SK-N-MC (cell line): ENCODE data around the gene LRBA.

Experiments
- DNase-seq: peaks from one replicate; pipeline ENCODE4 v3.0.0-alpha.2; 2011; ENCODE audit warnings: low read depth, low spot score
- H3K27ac ChIP-seq: fragments of 200-600 bp; sonication (generic); 2 replicates; pipeline ENCODE4 v1.5.1; 2016; ENCODE audit warnings: mixed run types
- H3K36me3 ChIP-seq: fragments of 200-600 bp; sonication (generic); 2 replicates; pipeline ENCODE4 v1.6.1; 2017; ENCODE audit warnings: antibody characterized with exemption, low read length, mixed read lengths; ENCODE audit not compliant: insufficient read depth
- H3K4me3 ChIP-seq: fragments of 200-600 bp; sonication (generic); 2 replicates; pipeline ENCODE4 v1.5.1; 2016
- H3K9ac ChIP-seq: fragments of 200-600 bp; sonication (generic); 2 replicates; pipeline ENCODE4 v1.8.0; 2017; ENCODE audit warnings: mixed run types, mixed read lengths; ENCODE audit not compliant: insufficient read length
- H3K9me3 ChIP-seq: fragments of 200-600 bp; sonication (generic); 2 replicates; pipeline ENCODE4 v1.6.1; 2017; ENCODE audit warnings: low read depth, mild to moderate bottlenecking, antibody characterized with exemption, low read length, moderate library complexity, mixed read lengths
- EZH2 ChIP-seq: fragments of 200-600 bp; sonication (generic); IDR thresholded peaks from one replicate; pipeline ENCODE4 v1.6.1; 2017; ENCODE audit warnings: antibody characterized with exemption
- FOXP2 ChIP-seq: optimal IDR thresholded peaks from 2 replicates; pipeline ENCODE3; 2011; ENCODE audit warnings: mild to moderate bottlenecking, moderate library complexity; ENCODE audit not compliant: insufficient read depth; ENCODE audit errors: extremely low read length, control extremely low read depth
- POLR2AphosphoS5 ChIP-seq: IDR thresholded peaks from 2 replicates; pipeline ENCODE4 v1.6.1; 2012; ENCODE audit warnings: mild to moderate bottlenecking, low read depth, low read length, borderline replicate concordance

LRBA gene

DNA sequence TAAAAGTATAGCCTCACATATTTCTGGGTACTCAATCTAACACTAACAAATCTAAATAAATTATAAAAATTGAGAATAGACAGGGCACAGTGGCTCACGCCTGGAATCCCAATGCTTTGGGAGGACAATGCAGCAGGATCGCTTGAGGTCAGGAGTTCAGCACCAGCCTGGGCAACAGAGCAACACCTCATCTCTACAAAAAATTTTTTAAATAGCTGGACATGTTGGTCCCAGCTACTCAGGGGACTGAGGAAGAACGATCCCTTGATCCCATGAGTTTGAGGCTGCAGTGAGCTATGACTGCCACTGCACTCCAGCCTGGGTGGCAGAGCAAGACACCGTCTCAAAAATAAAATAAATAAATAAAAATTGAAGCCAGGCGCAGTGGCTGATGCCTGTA is 192.7 kb downstream of the LRBA start:
- Histone ChIP-seq H3K4me3 (no peak overlapping the region), H3K36me3 (peaks cover 6% of the 10 kb centered on the region; the same call in 1 of the 2 replicates), H3K9me3 (no peaks in the 10 kb centered on the region), H3K27ac (no peak overlapping the region), H3K9ac (no peak overlapping the region)
- TF ChIP-seq POLR2AphosphoS5 (no peak), EZH2 (no peak), FOXP2 (no peak)
- DNase-seq = no peak

- H3K27ac ChIP-seq = no peak overlapping the region
- TF ChIP-seq POLR2AphosphoS5 (no peak), EZH2 (no peak), FOXP2 (no peak)
- H3K36me3 ChIP-seq = peaks cover 11% of the 10 kb centered on the region; the same call in 1 of the 2 replicates
- no peak overlapping the region for H3K9ac ChIP-seq
- no peak for DNase-seq
- no peak overlapping the region for H3K4me3 ChIP-seq
- no peaks in the 10 kb centered on the region for H3K9me3 ChIP-seq
These were observed 193.4 kb downstream of the LRBA start for GRCh38 chr4:150821641-150822040.

DNA sequence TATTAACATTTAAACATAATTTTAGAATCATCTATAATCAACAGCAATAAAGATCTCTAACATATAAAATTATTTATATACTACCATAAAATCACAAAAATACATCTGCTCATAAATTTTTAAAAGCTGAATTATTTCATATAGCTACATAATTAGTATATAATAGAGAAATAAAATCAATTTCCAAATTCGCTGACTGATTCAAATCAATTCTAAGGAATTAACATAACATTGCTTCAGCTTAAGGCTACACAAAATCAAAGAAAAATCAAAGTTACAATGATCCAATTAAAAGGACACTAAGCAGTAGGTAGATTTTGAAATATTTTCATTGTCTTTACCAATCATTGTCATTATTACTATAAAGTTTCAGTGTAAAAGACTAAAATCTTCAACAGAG is 194.7 kb downstream of the LRBA start:
- no peak overlapping the region for H3K9ac ChIP-seq
- TF ChIP-seq POLR2AphosphoS5 (no peak), FOXP2 (no peak), EZH2 (no peak)
- DNase-seq = no peak
- no peaks in the 10 kb centered on the region for H3K9me3 ChIP-seq
- peaks cover 17% of the 10 kb centered on the region; the same call in 1 of the 2 replicates for H3K36me3 ChIP-seq
- no peak overlapping the region for H3K4me3 ChIP-seq
- no peak overlapping the region for H3K27ac ChIP-seq

DNA sequence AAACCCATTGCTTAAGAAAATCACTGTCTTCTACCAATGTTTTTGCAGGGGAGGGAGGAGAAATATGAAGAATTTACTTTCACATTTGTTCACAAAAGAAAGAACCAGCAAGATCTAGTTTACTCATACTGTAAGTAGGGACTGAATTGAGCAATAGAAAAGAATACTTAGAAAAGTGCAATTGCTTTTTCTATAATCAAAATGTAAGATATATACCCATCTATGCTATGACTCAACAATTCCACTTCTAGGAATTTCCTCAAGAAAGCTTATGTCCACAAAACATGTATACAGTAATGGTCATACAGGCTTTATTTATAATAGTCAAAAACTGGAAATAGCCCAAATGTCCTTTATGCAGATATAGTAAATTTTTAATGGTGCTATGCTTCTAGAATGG is 196.4 kb downstream of the LRBA start:
- H3K9me3 ChIP-seq = no peaks in the 10 kb centered on the region
- no peak overlapping the region for H3K27ac ChIP-seq
- no peak for DNase-seq
- TF ChIP-seq FOXP2 (no peak), POLR2AphosphoS5 (no peak), EZH2 (no peak)
- H3K4me3 ChIP-seq = no peak overlapping the region
- H3K36me3 ChIP-seq = peaks cover 11% of the 10 kb centered on the region; the same call in 1 of the 2 replicates
- H3K9ac ChIP-seq = no peak overlapping the region

DNA sequence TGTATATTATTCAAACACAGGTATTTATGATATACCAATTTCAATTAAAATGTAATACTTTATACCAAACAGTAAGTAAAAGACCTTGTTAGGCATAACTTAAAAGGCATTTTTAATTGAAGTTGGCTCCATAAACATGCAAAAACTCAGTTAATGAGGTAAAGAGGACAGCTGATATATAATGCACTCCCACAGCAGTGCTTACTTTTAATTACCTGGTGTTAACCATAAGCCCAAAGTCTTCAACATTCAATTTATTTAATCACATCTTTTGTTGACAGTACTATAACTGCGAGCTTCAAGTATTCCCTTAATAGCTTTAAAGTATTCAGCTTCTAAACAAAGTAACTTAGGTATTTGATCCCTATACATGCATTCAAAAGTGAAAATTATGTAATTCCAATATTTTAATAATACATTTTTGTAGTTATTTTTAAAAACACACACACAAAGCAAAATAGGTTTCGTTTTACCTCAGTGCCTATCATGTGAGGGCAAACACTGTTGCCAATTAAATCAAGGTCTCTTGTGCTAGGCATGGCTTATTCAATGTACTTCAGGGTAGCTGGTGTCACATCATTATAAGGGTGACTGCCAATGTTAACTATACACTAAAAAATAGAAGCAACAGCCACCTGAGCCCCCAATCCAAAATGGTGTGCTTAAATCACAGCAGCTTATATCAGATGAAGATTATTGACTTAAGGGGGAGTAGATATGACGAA is 197.1 kb downstream of the LRBA start:
- no peak overlapping the region for H3K27ac ChIP-seq
- H3K4me3 ChIP-seq = no peak overlapping the region
- H3K9ac ChIP-seq = no peak overlapping the region
- peaks cover 11% of the 10 kb centered on the region; the same call in 1 of the 2 replicates for H3K36me3 ChIP-seq
- TF ChIP-seq EZH2 = no peak
- no peak for TF ChIP-seq FOXP2
- no peak for TF ChIP-seq POLR2AphosphoS5
- no peak for DNase-seq
- no peaks in the 10 kb centered on the region for H3K9me3 ChIP-seq

GRCh38 chr4:150817017-150817416 is 198.1 kb downstream of the LRBA start:
- Histone ChIP-seq H3K9ac (no peak overlapping the region), H3K9me3 (no peaks in the 10 kb centered on the region), H3K4me3 (no peak overlapping the region), H3K27ac (no peak overlapping the region), H3K36me3 (peaks cover 11% of the 10 kb centered on the region; the same call in 1 of the 2 replicates)
- TF ChIP-seq FOXP2 = no peak
- no peak for TF ChIP-seq POLR2AphosphoS5
- TF ChIP-seq EZH2 = no peak
- DNase-seq = no peak

DNA sequence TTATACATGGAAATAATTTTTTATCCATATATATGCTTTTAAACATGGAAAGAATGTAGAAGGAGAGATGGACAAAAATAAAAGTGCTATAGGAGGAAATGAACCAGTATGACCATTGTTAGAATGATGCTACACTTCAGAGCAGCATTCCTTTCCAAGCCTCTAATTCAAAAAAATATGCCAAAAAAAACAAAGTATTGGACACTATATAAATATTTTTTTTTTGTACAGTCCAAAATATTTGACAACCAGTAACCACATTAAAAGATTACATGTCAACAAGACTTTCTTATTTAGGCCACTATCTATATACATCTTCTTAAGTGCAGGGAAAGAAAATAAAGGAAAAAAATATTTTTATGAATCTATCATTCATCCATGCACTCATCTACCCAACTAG is 198.6 kb downstream of the LRBA start:
- no peak for TF ChIP-seq POLR2AphosphoS5
- no peak for TF ChIP-seq EZH2
- TF ChIP-seq FOXP2 = no peak

GRCh38 chr4:150814873-150815272 is 200.2 kb downstream of the LRBA start:
- Histone ChIP-seq H3K36me3 (peaks cover 11% of the 10 kb centered on the region; the same call in 1 of the 2 replicates), H3K9ac (no peak overlapping the region), H3K9me3 (no peaks in the 10 kb centered on the region), H3K4me3 (no peak overlapping the region), H3K27ac (no peak overlapping the region)
- TF ChIP-seq POLR2AphosphoS5 (no peak), EZH2 (no peak), FOXP2 (no peak)
- DNase-seq = no peak

More for the DNA sequence above, 198.6 kb downstream of the LRBA start:
- Histone ChIP-seq H3K9me3 (no peaks in the 10 kb centered on the region), H3K27ac (no peak overlapping the region), H3K36me3 (peaks cover 11% of the 10 kb centered on the region; the same call in 1 of the 2 replicates), H3K4me3 (no peak overlapping the region), H3K9ac (no peak overlapping the region)
- DNase-seq = no peak

DNA sequence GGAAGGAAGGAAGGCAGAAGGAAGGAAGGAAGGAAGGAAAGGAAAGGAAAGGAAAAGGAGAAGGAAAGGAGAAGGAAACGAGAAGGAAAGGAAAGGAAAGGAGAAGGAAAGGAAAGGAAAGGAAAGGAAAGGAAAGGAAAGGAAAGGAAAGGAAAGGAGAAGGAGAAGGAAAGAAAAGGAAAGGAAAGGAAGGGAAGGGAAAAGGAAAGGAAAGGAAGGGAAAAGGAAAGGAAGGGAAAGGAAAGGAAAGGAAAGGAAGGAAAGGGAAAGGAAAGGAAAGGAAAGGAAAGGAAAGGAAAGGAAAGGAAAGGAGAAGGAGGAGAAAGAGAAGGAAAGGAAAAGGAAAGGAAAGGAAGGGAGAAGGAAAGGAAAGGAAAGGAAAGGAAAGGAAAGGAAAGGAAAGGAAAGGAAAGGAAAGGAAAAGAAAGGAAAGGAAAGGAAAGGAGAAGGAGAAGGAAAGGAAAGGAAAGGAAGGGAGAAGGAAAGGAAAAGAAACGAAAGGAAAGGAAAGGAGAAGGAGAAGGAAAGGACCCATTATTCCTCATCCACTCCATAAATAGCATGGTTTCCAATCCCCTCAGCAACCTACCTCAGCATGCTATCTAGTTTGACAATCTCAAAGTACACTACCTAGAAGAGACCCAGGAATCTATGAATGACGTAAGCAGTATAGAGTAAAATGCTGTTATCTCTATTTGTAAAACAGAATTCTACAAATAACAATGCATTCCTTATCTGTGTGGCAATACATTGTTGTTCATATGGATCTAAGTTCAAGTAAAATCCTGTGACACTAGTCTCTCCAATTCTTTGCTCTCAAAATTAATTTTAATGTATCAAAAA is 209.7 kb downstream of the LRBA start:
- TF ChIP-seq FOXP2 (no peak), EZH2 (no peak), POLR2AphosphoS5 (no peak)
- no peak overlapping the region for H3K9ac ChIP-seq
- DNase-seq = no peak
- H3K4me3 ChIP-seq = no peak overlapping the region
- H3K27ac ChIP-seq = no peak overlapping the region
- H3K9me3 ChIP-seq = no peaks in the 10 kb centered on the region
- no peaks in the 10 kb centered on the region for H3K36me3 ChIP-seq
